Measurements from ENCODE around the gene METAP1.
"Not testable (repeated sequence)": the region's sequence is repeated elsewhere in the genome, so short reads cannot be mapped to it uniquely, and the experiment has no call there.

METAP1 gene

GRCh38 chr4:99090481-99091215 is 95.1 kb downstream of the METAP1 start:
- Histone ChIP-seq H3K27me3 (ENCODE audit: control insufficient read depth, insufficient read depth, low read length) (no peaks in the 10 kb centered on the region), H3K27ac (ENCODE audit: low read depth, low read length) (peak overlapping the region; percentile 64), H3K4me1 (ENCODE audit: control insufficient read depth, insufficient read depth, low read length) (peaks cover 3% of the 10 kb centered on the region), H3K4me3 (ENCODE audit: low read length) (peak overlapping the region; percentile 44), H3K9ac (ENCODE audit: low read length) (no peak overlapping the region), H3K36me3 (ENCODE audit: control insufficient read depth, insufficient read depth, low read length) (no peaks in the 10 kb centered on the region)

- Histone ChIP-seq H3K27ac (ENCODE audit: low read depth, low read length) (peak overlapping the region; percentile 64), H3K36me3 (ENCODE audit: control insufficient read depth, insufficient read depth, low read length) (no peaks in the 10 kb centered on the region), H3K4me1 (ENCODE audit: control insufficient read depth, insufficient read depth, low read length) (peaks cover 3% of the 10 kb centered on the region), H3K9ac (ENCODE audit: low read length) (no peak overlapping the region), H3K4me3 (ENCODE audit: low read length) (no peak overlapping the region), H3K27me3 (ENCODE audit: control insufficient read depth, insufficient read depth, low read length) (no peaks in the 10 kb centered on the region)
Observed at GRCh38 chr4:99091216-99091575, 95.7 kb downstream of the METAP1 start.

- H3K36me3 ChIP-seq (ENCODE audit: control insufficient read depth, insufficient read depth, low read length); H3K4me3 ChIP-seq (ENCODE audit: low read length); H3K27me3 ChIP-seq (ENCODE audit: control insufficient read depth, insufficient read depth, low read length); H3K4me1 ChIP-seq (ENCODE audit: control insufficient read depth, insufficient read depth, low read length); H3K9ac ChIP-seq (ENCODE audit: low read length): not testable (repeated sequence)
- peak overlapping the region; percentile 64 for H3K27ac ChIP-seq (ENCODE audit: low read depth, low read length)
Observed at GRCh38 chr4:99091841-99092240, 96.3 kb downstream of the METAP1 start.

- H3K4me1 ChIP-seq (ENCODE audit: control insufficient read depth, insufficient read depth, low read length) = no peaks in the 10 kb centered on the region
- no peak overlapping the region for H3K27ac ChIP-seq (ENCODE audit: low read depth, low read length)
Observed at GRCh38 chr4:99099311-99099710, 103.8 kb downstream of the METAP1 start.

GRCh38 chr4:99099814-99100213 is 104.3 kb downstream of the METAP1 start:
- H3K9ac ChIP-seq (ENCODE audit: low read length); H3K36me3 ChIP-seq (ENCODE audit: control insufficient read depth, insufficient read depth, low read length): not testable (repeated sequence)

More at GRCh38 chr4:99099311-99099710, 103.8 kb downstream of the METAP1 start:
- Histone ChIP-seq H3K27me3 (ENCODE audit: control insufficient read depth, insufficient read depth, low read length) (no peaks in the 10 kb centered on the region), H3K4me3 (ENCODE audit: low read length) (no peak overlapping the region), H3K9ac (ENCODE audit: low read length) (no peak overlapping the region), H3K36me3 (ENCODE audit: control insufficient read depth, insufficient read depth, low read length) (no peaks in the 10 kb centered on the region)

GRCh38 chr4:99100876-99101275 is 105.4 kb downstream of the METAP1 start:
- Histone ChIP-seq H3K9ac (ENCODE audit: low read length) (no peak overlapping the region), H3K27me3 (ENCODE audit: control insufficient read depth, insufficient read depth, low read length) (no peaks in the 10 kb centered on the region), H3K4me1 (ENCODE audit: control insufficient read depth, insufficient read depth, low read length) (no peaks in the 10 kb centered on the region)

More at GRCh38 chr4:99099814-99100213, 104.3 kb downstream of the METAP1 start:
- H3K4me3 ChIP-seq (ENCODE audit: low read length); H3K27me3 ChIP-seq (ENCODE audit: control insufficient read depth, insufficient read depth, low read length); H3K4me1 ChIP-seq (ENCODE audit: control insufficient read depth, insufficient read depth, low read length); H3K27ac ChIP-seq (ENCODE audit: low read depth, low read length): not testable (repeated sequence)

GRCh38 chr4:99102634-99103033 is 107.1 kb downstream of the METAP1 start:
- no peak overlapping the region for H3K27ac ChIP-seq (ENCODE audit: low read depth, low read length)
- H3K27me3 ChIP-seq (ENCODE audit: control insufficient read depth, insufficient read depth, low read length) = no peaks in the 10 kb centered on the region
- no peaks in the 10 kb centered on the region for H3K4me1 ChIP-seq (ENCODE audit: control insufficient read depth, insufficient read depth, low read length)
- H3K36me3 ChIP-seq (ENCODE audit: control insufficient read depth, insufficient read depth, low read length) = no peaks in the 10 kb centered on the region
- no peak overlapping the region for H3K4me3 ChIP-seq (ENCODE audit: low read length)
- no peak overlapping the region for H3K9ac ChIP-seq (ENCODE audit: low read length)

More at GRCh38 chr4:99100876-99101275, 105.4 kb downstream of the METAP1 start:
- Histone ChIP-seq H3K27ac (ENCODE audit: low read depth, low read length) (no peak overlapping the region), H3K4me3 (ENCODE audit: low read length) (no peak overlapping the region), H3K36me3 (ENCODE audit: control insufficient read depth, insufficient read depth, low read length) (no peaks in the 10 kb centered on the region)

- Histone ChIP-seq H3K27ac (ENCODE audit: low read depth, low read length) (no peak overlapping the region), H3K4me3 (ENCODE audit: low read length) (no peak overlapping the region), H3K9ac (ENCODE audit: low read length) (no peak overlapping the region), H3K4me1 (ENCODE audit: control insufficient read depth, insufficient read depth, low read length) (no peaks in the 10 kb centered on the region), H3K27me3 (ENCODE audit: control insufficient read depth, insufficient read depth, low read length) (no peaks in the 10 kb centered on the region), H3K36me3 (ENCODE audit: control insufficient read depth, insufficient read depth, low read length) (no peaks in the 10 kb centered on the region)
Observed at GRCh38 chr4:99103166-99103565, 107.6 kb downstream of the METAP1 start.

GRCh38 chr4:99104153-99104552 is 108.6 kb downstream of the METAP1 start:
- no peaks in the 10 kb centered on the region for H3K4me1 ChIP-seq (ENCODE audit: control insufficient read depth, insufficient read depth, low read length)
- no peak overlapping the region for H3K9ac ChIP-seq (ENCODE audit: low read length)
- no peak overlapping the region for H3K27ac ChIP-seq (ENCODE audit: low read depth, low read length)
- H3K36me3 ChIP-seq (ENCODE audit: control insufficient read depth, insufficient read depth, low read length) = no peaks in the 10 kb centered on the region
- H3K4me3 ChIP-seq (ENCODE audit: low read length) = no peak overlapping the region
- H3K27me3 ChIP-seq (ENCODE audit: control insufficient read depth, insufficient read depth, low read length) = no peaks in the 10 kb centered on the region

GRCh38 chr4:99109286-99109685 is 113.8 kb downstream of the METAP1 start:
- H3K9ac ChIP-seq (ENCODE audit: low read length); H3K4me1 ChIP-seq (ENCODE audit: control insufficient read depth, insufficient read depth, low read length): not testable (repeated sequence)

More at GRCh38 chr4:99109286-99109685, 113.8 kb downstream of the METAP1 start:
- H3K4me3 ChIP-seq (ENCODE audit: low read length); H3K27ac ChIP-seq (ENCODE audit: low read depth, low read length); H3K27me3 ChIP-seq (ENCODE audit: control insufficient read depth, insufficient read depth, low read length); H3K36me3 ChIP-seq (ENCODE audit: control insufficient read depth, insufficient read depth, low read length): not testable (repeated sequence)
